GM21576 (cell line): ENCODE results near the gene CDC42BPG.
A peak's percentile ranks its signal among the peaks of the same experiment; 100 is the strongest.

Experiments used
- ATAC-seq: cut with Tn5 transposase; IDR thresholded peaks from one replicate; pipeline ENCODE4 v1.9.1; 2021; ENCODE audit warnings: mild to moderate bottlenecking, moderate library complexity; ENCODE audit not compliant: unreplicated experiment

CDC42BPG gene

GRCh38 chr11:64880240-64881001 lies 36.0 kb upstream of the CDC42BPG start:
- ATAC-seq = no peak

DNA sequence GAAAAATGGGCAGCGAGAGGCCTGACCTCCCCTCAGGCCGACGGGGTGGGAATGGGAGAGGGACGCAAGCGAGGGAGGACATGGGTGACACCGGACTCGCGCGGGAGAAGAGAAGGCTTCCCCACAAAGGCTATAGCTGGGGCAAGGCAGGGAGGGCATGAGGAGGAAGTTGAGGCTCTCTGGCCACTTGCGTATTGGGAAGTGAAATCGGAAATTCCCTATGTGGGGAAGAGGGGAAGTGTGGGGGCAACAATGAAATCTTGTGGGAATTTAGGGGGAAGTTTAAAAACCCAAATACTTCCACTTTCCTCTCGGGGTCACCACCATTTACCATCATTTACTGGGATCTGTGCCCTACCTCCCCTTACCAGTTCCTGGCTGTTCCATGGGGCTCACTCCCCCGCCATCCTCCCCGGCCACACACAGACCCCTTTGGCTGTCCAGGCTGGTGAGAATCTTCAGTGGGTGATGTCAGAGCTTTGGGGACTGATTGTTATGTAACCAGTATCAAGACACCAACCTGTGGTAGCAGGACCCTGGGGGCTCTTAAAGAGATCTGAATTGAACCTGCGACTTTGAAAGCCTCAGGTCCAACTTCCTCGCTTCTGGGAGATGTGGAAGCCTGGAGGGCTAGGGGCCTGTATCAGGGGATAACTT lies 34.9 kb upstream of the CDC42BPG start:
- ATAC-seq = no peak

DNA sequence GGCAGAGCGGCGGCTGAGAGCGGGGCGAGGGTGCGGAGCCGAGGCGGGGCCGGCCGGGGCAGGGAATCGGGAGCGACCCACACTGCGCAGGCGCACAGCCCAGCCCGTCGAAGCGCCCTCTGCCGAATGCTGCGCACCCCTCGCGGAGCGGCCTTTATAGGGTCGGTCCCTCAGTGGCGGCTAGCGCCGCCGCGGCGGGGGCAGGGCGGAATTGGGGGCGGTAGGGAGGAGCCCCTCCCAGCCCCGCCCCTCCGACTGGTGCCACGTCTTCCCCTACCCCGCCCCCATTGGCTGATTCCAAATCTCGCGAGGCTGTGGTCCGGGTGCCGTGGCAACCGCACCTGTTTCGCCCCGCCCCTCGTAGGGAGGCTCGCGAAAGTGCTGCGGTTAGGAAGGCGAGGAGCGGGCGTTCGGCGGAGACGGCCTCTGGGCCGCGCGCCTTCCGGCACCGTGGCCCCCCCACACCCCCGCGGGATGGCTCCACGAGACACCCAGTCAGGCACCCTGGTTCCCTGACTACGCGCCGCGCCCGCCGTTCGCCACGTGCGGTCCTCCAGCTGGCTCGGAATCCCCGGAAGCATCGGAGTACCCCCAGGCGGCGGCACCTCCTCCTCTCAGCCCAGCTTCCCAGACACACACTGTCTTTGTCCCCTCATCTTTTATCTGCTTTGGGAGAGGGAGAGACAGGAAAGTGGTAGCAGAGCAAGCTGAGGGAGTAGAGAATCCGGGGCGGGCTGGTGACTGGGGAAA lies 34.2 kb upstream of the CDC42BPG start, which contains the start of gene EHD1:
Gene EHD1, minus strand, starts transcription at position 128 of the 750 bp plus-strand sequence. CDS start 157 bp downstream, outside the sequence.
- peak; percentile 61 for ATAC-seq

DNA sequence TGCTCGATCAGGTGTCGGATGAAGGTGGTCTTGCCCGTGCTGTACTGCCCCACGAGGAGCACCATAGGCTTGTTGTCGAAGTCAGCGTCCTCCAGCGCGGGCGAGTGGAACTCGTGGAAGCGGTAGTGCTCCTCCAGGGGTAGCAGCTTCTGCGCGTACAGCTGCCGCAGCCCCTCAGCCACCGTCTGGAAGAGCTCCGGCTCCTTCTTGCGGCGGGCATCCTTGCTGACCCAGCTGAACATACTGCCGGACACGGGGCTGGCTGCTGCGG lies 33.7 kb upstream of the CDC42BPG start:
- ATAC-seq = no peak

DNA sequence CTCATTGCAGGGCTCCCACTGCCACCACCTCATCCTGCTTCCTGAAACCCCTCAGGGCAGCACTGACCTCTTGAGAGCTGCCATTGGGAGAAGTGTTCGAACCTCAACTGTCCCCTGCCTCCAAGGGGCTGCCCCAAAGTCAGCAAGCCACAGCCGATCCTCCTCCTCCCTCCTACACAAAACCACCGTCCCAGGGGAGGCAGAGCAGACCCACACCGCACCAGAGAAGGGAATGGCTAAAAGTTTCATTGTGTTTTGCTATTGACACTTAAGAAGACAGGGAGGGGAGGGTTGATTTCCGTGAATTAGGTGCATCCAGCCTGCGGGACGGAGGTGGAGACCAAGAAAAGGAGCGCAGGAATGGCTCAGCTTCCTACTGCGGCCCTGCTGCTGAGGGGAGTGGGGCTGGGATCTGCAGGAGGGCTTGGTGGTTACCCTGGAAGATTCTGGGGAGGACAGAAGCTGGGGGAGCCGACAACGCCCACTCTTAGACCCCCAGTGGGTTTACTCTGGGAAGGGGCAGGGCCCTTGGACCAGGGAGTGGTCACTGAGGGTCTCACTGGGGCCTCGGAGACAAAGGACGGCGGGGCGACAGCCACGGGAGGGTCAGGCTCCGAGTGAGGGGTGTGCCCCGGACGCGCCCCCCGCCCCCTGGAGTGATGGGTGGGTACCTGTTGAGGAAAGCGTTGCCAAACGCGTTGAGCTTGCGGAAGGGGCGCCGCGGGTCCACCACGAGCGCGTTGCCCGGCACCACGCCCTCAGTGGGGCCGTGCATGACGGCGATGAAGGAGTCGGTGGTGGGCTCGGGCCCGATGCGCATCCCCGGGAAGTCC lies 33.2 kb upstream of the CDC42BPG start:
- no peak for ATAC-seq

GRCh38 chr11:64876835-64877341 lies 32.4 kb upstream of the CDC42BPG start:
- ATAC-seq = no peak

GRCh38 chr11:64876229-64876750 lies 31.8 kb upstream of the CDC42BPG start:
- no peak for ATAC-seq

GRCh38 chr11:64875369-64876228 lies 31.1 kb upstream of the CDC42BPG start:
- ATAC-seq = no peak

DNA sequence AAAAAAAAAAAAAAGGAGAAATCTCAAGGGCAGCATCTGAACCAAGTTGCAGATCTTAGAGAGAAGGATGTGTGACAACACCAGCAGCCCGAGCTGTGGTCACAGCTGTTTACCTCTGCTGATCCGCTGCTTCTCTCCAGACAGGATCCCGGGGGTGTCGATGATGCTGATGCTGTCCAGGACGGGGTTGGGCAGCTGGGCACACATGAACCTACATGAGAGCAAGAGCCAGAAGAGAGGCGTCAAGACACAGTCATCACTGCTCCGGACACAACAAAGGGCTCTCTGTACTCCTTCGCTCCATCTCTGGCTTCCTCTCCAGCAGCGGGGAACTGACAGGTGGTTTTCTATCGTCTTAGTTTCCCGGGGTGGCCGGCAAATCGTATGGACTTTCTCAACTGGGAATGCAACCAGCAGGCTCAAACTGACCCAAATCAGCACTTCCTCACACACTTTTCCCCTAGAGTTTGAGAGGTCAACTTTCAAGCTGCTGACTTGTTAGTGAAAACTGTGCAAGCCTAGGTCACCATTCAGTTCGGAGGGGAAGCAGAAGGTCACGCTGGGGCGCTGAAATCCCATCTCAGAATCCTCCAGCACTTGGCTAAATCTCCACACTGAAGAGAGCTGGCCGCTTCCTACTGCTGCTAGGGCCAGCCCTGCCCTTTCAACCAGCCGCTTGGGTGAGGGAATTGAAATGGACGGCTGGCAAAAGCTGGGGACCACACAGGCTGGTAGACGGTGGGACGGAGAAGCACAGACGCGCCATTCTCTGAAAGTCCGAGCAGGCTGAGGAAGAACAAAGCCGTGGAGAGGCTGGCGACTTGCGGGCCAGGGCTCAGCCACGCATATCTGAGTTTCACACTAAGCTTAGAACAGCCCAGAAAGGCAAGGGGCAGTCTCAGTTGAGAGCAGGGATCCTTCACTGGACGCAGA lies 30.1 kb upstream of the CDC42BPG start:
- ATAC-seq = no peak

DNA sequence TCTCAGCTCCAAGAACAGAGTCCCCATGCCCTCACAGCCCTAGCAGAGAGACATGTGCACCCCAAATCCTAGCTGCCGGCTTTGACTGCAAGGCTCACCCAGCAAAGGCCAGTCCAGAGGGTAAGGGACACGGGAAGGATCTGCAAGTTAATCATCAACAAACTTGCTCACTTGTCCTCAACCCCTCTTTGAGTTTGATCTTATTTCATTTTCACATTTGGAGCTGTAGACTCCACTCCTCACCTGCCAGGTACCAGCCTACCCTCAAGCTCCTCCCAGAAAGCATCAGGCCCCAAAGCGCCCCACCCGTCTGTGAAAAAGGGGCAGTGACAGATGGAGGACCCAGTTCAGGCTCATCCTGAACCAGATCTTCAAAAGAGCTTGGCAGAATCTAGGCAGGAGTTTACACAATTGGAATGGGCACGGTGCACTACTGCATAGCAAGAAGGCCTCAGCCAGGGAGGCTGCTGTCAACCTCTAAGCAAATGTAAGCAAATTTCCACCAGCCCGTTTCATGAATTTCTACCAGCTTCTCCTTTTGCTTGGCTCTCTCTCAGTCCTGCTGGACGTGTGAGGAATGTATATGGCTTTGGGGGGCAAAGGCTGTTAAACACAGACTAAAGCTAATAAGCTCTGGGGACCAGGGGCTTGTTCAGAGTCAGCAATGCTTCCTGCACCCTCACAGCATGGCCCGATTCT lies 28.5 kb upstream of the CDC42BPG start:
- ATAC-seq = no peak

GRCh38 chr11:64871492-64871891 lies 27.0 kb upstream of the CDC42BPG start:
- ATAC-seq = no peak

DNA sequence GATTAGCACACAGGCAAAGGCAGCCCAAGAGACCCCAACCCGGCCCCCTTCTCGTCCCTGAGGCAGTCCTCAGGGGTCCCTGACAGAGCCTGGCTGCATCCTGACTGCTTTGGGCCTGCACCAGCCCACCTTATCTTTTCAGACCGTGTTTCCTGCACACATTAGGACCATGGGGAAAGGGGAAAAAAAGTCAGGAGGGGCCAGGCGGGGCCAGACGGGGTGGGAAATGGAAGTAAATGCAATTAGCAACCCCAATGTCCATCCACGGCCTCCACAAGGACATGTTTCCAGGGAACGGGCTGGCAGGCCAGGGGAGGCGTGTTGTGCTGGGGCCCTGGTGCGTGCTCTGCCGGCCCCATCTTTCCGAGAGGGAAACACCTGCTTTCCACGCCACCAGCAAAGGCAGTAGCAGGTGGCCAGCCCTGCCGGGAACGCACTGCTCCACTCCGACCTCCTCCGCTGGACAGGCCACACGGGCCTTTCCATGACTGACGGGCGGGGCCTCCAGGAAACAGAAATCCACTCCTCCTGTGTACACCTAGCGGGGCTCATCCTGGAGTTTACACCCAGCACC lies 26.5 kb upstream of the CDC42BPG start:
- no peak for ATAC-seq

DNA sequence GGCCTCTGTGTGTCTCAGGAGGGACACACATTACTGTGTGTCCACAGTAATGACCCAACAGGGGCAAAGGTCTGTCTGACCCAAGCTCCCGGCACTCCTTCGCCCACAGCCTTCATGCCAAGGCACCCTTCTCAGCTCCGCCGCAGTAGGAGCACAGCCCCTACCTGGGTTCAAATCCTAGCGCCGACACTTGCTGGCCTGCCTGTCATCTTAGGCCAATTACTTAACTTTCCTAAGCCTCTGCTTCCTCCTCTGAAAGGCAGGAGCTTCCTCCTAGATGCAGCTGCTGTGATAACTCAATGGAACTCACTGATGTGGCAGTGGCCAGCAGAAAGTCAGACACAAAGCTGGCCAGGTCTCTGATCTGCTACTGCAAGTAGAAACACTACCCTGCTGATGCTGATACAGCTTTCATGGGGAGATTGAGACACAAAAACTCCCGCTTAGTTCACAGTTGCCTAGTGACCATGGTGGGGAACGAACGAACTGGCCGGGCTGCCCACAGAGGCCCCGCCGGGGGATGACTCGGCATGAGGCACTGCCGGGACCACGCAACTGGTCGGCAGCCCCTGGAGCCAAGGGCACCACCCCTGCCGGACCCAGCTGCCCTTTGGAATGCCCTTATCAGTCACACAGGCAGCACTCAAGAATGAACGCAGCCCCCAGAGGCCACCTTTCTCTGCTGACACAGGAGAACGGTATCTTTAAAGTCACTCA lies 25.9 kb upstream of the CDC42BPG start:
- ATAC-seq = no peak

DNA sequence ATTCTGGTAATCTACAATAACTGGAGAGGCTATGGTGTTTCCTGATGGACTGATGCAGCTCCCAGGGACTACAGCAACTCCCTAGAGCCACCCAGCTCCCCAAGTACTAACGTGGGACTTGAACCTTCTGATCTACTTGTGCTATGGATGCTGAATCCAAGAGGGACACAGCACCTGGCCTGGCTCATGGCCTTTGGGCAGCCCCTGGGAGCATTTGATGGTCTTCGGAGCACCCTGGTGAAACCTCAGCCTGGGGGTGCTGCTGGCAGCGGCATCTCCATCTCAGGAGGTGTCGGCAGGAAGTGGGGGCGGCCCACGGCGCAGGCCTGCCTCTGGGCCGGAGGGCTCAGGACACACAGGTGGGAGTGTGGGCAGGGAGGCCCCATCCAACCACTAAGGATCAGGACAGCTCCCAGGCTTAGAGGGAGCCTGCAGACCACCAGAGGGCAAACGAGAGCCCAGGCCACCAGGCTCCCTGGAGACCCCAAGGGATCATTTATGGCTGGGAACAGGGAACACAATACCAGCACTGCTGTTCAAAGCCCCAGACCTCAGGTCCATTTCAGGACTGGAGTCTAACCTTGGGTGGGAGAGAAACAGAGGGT lies 25.2 kb upstream of the CDC42BPG start:
- ATAC-seq = no peak

DNA sequence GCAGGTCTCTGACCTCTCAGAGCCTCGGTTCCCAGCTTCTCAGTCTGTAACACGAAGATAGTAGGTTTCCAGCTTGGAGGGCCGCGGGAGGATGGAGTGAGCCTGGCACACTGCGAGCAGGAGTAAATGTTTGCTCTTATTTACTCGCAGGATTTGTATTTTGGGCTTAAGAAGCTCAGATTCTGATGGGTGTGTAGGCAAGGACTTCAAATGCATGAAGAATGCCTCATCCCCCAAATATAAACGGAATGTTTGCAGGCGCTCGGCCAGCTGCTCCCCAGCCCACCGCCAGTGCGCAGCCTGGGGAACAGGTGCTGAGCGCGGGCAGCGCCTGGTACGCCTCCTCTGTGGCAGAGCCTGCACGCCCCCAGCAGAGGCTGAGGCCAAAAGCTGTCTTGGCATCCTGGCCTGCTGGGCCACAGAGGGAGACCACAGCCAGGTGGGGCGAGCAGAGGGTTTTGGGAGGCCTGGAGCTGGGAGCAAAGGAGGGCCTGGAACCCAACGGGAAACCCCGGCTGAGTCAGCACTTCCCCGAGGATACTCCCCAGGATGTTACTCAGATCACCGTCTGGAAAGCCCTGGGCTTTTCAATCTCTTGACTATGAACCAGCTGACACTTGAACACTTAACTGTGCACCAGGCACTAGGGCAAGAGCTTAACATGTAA lies 24.6 kb upstream of the CDC42BPG start:
- ATAC-seq = no peak
